Adrenal gland (tissue), 12 donors: ENCODE results near the gene ITGA7. TPM values are rescaled to one million over a fixed set of nuclear protein-coding genes. Genes with fewer than 3 reads are reported as not detected.

ENCODE experiments used
- DNase-seq, 7 donors: peaks; one replicate each; pipeline ENCODE4 v3.0.0-alpha.2; 2019 to 2020
- H3K27ac ChIP-seq, 5 donors: fragments of 200-600 bp; sonication (generic) in 4 of 5; 1 replicate in 3 of 5; 2 replicates in 2 of 5; pipeline versions ENCODE4 v1.5.1 to v1.8.0; 2016 to 2020; ENCODE audit warnings: mild to moderate bottlenecking in 1 of 5
- H3K27me3 ChIP-seq: fragments of 200-600 bp; 2 replicates; pipeline ENCODE4 v1.8.0; 2021
- H3K36me3 ChIP-seq, 2 donors: fragments of 200-600 bp; replicated peaks in 1 of 2; 1 replicate in 1 of 2; 2 replicates in 1 of 2; pipeline versions ENCODE4 v1.5.1 to v1.8.0; 2018 to 2022
- H3K4me1 ChIP-seq, 2 donors: fragments of 200-600 bp; replicated peaks in 1 of 2; 1 replicate in 1 of 2; 2 replicates in 1 of 2; pipeline versions ENCODE4 v1.5.1 to v1.8.0; 2018 to 2021
- H3K4me3 ChIP-seq, 4 donors: fragments of 200-600 bp; sonication (generic) in 3 of 4; one replicate each; pipeline ENCODE4 v1.5.1; 2016 to 2018
- H3K9me3 ChIP-seq, 3 donors: fragments of 200-600 bp; sonication (generic) in 1 of 3; replicated peaks in 1 of 3; 1 replicate in 2 of 3; 2 replicates in 1 of 3; pipeline versions ENCODE4 v1.5.1 to v1.8.0; 2016 to 2021
- POLR2A ChIP-seq, 2 donors: fragments of 450-650 bp; IDR thresholded peaks; one replicate each; pipeline ENCODE4 v1.6.1; 2017; ENCODE audit warnings: antibody characterized with exemption in 2 of 2, mild to moderate bottlenecking in 2 of 2, moderate library complexity in 1 of 2
- WGBS, 4 donors: extraction: QIAGEN DNeasy Blood & Tissue Kit in 2 of 4; methylation state at CpG; one replicate each; pipeline versions ENCODE4 v1.1.5 to v1.1.7; 2013 to 2017; 5-methylcytosine and 5-hydroxymethylcytosine counted together
- intact Hi-C, 2 donors: fragments of 100-400 bp; cut with DNase I; formaldehyde crosslinking; loops; one replicate each; pipeline versions ENCODE4 v1.14.1 to v1.15.0; 2022 to 2023
- polyA plus RNA-seq, 3 donors: library from polyadenylated mRNA; stranded (reverse); fragments of 200-250 nt in 2 of 3; fragments of 350-450 nt in 1 of 3; fragmentation: Illumina TruSeq in 1 of 3; extraction: RNeasy Lipid Tissue Mini Kit (QIAGEN cat#74804) in 1 of 3; gene quantifications; one replicate each; pipeline ENCODE4 v1.2.3, GENCODE V29; 2013 to 2014
- total RNA-seq, 9 donors: library from RNA; depleted of rRNA in 4 of 9; stranded (reverse); fragments of >200 nt in 4 of 9; fragments of 120-200 nt in 1 of 9; fragmentation: NEBNext Ultra II Directional in 1 of 9; extraction: Animal tissue kit (Norgen Biotek cat#: 25700) in 1 of 9; gene quantifications; one replicate each; pipeline versions ENCODE4 v1.1.0 to v1.2.4, GENCODE V29; 2013 to 2023
- TF ChIP-seq, protein P1 (sequence below), 6 experiments: fragments of 450-650 bp in 4 of 6; fragments of 200-600 bp in 2 of 6; sonication (generic) in 1 of 6; IDR thresholded peaks; 1 replicate in 5 of 6; 2 replicates in 1 of 6; pipeline versions ENCODE4 v1.5.1 to v1.8.0; 2016 to 2021; ENCODE audit warnings: antibody characterized with exemption in 6 of 6, mild to moderate bottlenecking in 2 of 6, moderate library complexity in 1 of 6
- donor health status: healthy with polysubstance abuse.
- donor health status: Bipolar disorder and iron deficiency.
- donor health status: DM: yes; HTN: yes; CAD: no.
- donor health status: DM: no; HTN: no; CAD: no.
- donor health status: DM: no; HTN: no; CAD: no.
- donor health status: DM: yes; HTN: yes; CAD: no.

The ITGA7 gene
- total and polyA plus RNA-seq, 12 donors: 5.7 to 77.1 (median 15.7) TPM

- Histone ChIP-seq H3K36me3 (no peaks in the 10 kb centered on the region), H3K9me3 (no peaks in the 10 kb centered on the region), H3K27me3 (no peaks in the 10 kb centered on the region), H3K4me1 (peaks cover 6 to 20% of the 10 kb centered on the region in 2 donors), H3K27ac (peak overlapping the region in 1 of 5 donors; percentile 14), H3K4me3 (no peak overlapping the region)
- DNase-seq: no peak
- WGBS, 4 donors: 73 to 89% (median 85%) methylated on average over 6 of the region's 6 CpGs
- no peak for TF ChIP-seq POLR2A (IDR thresholded peaks at IDR 0.05)
- TF ChIP-seq, protein P1, sequence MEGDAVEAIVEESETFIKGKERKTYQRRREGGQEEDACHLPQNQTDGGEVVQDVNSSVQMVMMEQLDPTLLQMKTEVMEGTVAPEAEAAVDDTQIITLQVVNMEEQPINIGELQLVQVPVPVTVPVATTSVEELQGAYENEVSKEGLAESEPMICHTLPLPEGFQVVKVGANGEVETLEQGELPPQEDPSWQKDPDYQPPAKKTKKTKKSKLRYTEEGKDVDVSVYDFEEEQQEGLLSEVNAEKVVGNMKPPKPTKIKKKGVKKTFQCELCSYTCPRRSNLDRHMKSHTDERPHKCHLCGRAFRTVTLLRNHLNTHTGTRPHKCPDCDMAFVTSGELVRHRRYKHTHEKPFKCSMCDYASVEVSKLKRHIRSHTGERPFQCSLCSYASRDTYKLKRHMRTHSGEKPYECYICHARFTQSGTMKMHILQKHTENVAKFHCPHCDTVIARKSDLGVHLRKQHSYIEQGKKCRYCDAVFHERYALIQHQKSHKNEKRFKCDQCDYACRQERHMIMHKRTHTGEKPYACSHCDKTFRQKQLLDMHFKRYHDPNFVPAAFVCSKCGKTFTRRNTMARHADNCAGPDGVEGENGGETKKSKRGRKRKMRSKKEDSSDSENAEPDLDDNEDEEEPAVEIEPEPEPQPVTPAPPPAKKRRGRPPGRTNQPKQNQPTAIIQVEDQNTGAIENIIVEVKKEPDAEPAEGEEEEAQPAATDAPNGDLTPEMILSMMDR (IDR thresholded peaks at IDR 0.05): no peak
- intact Hi-C loops: no loop called here
Observed at GRCh38 chr12:55703901-55704761, 3.6 kb downstream of the ITGA7 start.

DNA sequence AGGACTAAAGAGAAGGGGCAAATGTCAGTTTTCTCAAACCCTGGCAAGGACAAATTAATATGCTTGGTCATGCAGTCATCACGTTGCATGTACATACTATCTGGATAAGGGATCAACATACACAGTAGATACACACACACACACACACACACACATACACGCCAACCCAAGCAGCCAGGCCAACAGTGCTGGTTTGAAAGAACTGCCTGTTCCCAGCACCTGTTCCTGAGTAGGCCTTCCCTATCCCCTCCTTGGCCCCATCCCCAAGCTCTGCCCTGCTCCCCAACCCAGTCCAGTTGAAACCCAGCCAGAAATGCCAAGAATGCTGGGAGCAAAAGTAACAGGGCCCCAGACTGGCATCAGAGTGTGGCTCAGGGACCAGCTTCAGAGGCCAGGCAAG, 4.4 kb downstream of the ITGA7 start:
- no peak for DNase-seq
- Histone ChIP-seq H3K27ac (peak overlapping the region in 1 of 5 donors; percentile 14), H3K4me1 (peaks cover 6 to 11% of the 10 kb centered on the region in 2 donors), H3K4me3 (no peak overlapping the region), H3K9me3 (no peaks in the 10 kb centered on the region), H3K36me3 (no peaks in the 10 kb centered on the region), H3K27me3 (no peaks in the 10 kb centered on the region)
- TF ChIP-seq POLR2A (IDR thresholded peaks at IDR 0.05): no peak
- TF ChIP-seq, protein P1 (IDR thresholded peaks at IDR 0.05): no peak
- WGBS, 4 donors: 47 to 79% (median 68%) methylated on average over 2 of the region's 2 CpGs
- intact Hi-C loops: no loop called here

DNA sequence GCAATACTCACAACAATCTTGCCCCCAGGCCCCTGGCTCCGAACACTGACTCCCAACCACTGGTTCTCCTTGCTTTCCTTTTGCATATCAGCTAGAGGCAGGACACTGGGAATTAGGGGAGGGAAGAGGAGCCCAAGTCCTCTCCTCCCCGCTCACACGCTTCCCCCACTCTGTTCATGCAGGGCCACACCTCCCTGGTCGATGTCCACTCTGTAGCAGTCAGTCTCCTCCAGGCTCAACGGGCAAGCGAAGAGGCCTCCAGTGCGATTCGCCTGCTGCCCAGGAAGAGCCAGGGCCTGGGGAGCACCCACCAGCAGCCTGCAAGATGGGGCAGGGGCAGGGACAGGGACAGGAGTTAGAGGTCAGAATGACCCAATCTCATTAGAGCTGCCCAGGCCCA, 4.8 kb downstream of the ITGA7 start:
- WGBS, 4 donors: 86 to 93% (median 92%) methylated on average over 6 to 8 of the region's 8 CpGs
- H3K27ac ChIP-seq: no peak overlapping the region
- no peaks in the 10 kb centered on the region for H3K27me3 ChIP-seq
- no peak for TF ChIP-seq POLR2A (IDR thresholded peaks at IDR 0.05)
- TF ChIP-seq, protein P1 (IDR thresholded peaks at IDR 0.05): no peak
- H3K4me1 ChIP-seq: peaks cover 6 to 7% of the 10 kb centered on the region in 2 donors
- intact Hi-C loops: no loop called here
- H3K36me3 ChIP-seq: no peaks in the 10 kb centered on the region
- H3K4me3 ChIP-seq: no peak overlapping the region
- no peak for DNase-seq
- no peaks in the 10 kb centered on the region for H3K9me3 ChIP-seq

DNA sequence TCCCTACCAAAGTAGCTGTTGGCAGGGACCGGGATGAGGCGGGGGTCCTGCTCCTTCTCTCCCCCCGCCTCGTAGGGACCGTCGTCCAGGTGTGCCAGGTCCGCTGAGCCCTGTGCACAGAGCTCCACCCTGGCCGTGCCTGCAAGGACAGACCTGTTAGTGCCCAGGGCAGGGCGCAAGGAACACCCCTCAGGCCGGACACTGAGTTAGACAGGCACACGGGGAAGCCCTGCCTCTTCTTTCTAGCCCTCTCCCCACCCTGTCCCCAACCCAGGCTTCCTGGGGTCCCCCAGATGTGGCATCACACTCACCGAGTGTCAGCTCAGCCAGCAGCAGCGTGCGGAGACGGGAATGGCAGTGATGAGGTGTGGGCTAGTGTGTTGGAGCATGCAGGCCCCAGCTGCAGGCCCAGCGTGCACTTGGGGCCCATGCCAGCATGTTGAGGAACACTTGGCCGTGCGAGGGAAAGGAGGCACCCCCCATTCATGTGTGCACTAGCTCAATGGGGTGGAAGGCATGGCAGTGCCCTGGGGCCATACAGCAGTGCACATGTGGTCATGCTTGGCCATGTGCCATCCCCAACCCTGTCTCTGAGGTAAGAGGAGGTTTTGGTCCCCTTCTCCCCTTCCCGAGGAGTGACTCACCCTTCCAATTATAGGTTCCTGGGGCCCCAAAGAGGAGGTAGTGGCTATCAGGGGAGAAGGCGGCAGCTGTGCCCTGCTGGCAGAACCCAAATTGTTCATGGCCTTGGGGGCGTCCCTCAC, 7.3 kb downstream of the ITGA7 start:
- H3K27me3 ChIP-seq: no peaks in the 10 kb centered on the region
- intact Hi-C loops: no loop called here
- H3K36me3 ChIP-seq: no peaks in the 10 kb centered on the region
- 86 to 88% (median 87%) methylated on average over 16 to 21 of the region's 21 CpGs for WGBS, 4 donors
- no peak for TF ChIP-seq POLR2A (IDR thresholded peaks at IDR 0.05)
- TF ChIP-seq, protein P1 (IDR thresholded peaks at IDR 0.05): no peak
- H3K9me3 ChIP-seq: no peaks in the 10 kb centered on the region
- no peak overlapping the region for H3K4me3 ChIP-seq
- no peak overlapping the region for H3K27ac ChIP-seq
- no peak for DNase-seq
- H3K4me1 ChIP-seq: no peaks in the 10 kb centered on the region
